NCI-H2107 (cell line): ENCODE results near the gene MKNK2.
"Not testable (repeated sequence)": the region's sequence is repeated elsewhere in the genome, so short reads cannot be mapped to it uniquely, and the experiment has no call there.

ENCODE experiments used
- DNase-seq: peaks from one replicate; lab custom pipeline; 2025; lab: John Stamatoyannopoulos, UW

The MKNK2 gene

DNA sequence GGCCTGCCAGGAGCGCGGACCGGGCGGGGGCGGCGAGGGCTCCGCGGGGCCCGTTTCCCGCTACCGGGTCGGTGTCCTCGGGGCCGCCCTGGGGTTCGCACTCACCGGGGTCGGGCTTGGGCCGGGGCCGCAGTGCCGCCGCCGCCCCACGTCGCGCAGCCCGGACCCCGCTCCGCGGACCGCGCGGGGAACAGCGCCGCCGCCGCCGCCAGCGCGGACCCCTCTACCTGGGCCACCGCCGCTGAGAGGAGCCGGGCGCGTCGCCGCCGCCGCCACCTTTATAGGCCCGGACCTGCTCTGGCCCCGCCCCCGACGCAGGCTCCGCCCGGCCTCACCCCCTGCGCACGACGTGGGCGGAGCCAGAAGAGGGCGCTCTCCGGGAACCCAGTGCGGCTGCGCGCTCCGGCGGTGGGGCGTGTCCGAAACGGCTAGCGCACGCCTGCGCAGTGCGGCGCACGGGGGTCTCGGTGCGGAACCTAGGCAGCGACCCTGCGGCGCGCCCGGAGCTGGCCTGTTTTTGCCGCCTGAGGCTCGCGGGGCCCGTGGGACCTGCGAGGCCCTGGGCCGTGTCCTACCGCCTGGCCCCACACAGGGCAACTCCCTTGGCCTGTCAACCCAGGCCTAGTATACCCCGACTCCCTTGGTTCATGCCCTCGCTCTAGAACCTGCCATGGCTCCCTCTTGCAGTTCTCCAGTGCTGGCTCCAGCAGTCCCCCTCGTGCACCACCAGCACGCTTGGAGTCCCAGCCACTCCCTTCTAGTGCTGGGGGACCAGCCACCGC lies at the start of gene MKNK2:
TSS of gene MKNK2 (minus strand) at position 254 of the 782 bp plus-strand sequence. CDS start 393 bp downstream, outside the sequence.
- peak; percentile 87 for DNase-seq

DNA sequence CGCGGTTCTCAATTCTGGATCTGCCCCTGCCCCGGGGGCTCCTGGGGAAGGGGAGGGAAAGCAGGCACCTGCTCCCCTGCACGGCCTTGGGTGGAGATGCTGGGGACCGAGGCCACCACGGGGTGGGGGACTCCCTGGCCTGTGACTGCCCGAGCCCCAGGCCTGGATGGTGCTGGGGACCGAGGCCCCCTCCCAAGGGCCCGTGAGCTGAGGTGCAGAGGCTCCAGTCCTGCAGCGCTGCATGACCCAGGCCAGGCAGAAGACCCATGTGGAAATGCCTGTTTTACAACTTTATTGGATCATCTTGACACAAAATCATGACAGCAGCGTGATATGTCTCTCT lies 49.6 kb upstream of the MKNK2 start:
- no peak for DNase-seq

DNA sequence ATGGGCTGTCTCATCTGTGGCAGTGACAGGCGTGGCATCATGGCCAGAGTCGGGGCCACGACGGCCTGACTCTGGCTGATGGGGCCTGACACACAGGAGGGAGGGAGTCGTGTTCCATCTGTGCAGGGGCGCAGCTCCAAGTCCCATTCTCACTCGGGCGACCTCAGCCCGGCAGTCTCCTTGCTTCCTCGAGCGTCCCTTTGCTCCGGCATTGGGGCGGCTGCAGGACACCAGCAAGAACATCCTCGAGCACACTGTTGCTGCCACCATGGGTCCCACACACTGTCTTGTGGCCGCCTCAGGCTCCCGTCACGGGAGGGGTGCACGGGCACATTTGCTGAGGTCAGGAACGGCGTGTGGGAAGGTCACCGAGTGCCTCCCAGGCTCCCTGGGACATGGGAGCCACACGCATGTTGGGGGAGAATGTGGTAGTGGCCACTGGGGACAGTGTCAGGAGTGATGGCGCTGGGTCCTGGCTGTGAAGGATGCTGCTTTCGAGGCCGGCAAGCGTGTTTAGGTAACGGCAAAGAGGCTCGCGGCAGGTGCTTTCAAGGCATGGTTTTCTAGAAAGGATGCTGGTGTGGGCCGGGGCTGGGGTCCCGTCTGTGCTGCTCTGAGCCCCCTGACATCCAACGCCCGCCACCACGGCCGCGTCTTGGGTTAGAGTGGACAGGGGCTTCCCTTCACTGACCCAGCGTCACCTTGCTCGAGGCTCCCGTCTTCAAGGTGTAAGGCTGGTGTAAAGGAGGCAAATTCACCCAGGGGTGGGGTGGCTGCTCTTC lies 49.1 kb upstream of the MKNK2 start:
- no peak for DNase-seq

DNA sequence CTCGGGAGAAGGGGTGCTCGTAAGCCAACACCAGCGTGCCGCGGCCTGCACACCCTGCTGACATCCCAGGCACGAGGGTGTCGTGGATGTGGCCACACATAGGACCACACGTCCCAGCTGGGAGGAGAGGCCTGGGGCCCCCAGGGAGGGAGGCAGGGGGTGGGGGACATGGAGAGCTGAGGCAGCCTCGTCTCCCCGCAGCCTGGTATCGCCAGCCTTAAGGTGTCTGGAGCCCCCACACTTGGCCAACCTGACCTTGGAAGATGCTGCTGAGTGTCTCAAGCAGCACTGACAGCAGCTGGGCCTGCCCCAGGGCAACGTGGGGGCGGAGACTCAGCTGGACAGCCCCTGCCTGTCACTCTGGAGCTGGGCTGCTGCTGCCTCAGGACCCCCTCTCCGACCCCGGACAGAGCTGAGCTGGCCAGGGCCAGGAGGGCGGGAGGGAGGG lies 48.0 kb upstream of the MKNK2 start:
- no peak for DNase-seq

DNA sequence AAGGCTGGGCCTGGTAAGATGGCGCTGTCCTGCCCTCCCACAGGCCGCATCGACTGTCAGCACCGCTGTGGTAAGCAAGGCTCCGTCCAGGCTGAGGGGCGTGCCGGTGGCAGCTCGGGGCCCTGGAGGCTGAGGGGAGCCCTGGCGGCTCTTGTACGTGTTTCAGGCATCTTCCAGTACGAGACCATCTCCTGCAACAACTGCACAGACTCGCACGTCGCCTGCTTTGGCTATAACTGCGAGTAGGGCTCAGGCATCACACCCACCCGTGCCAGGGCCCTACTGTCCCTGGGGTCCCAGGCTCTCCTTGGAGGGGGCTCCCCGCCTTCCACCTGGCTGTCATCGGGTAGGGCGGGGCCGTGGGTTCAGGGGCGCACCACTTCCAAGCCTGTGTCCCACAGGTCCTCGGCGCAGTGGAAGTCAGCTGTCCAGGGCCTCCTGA lies 46.9 kb upstream of the MKNK2 start:
- DNase-seq = no peak

DNA sequence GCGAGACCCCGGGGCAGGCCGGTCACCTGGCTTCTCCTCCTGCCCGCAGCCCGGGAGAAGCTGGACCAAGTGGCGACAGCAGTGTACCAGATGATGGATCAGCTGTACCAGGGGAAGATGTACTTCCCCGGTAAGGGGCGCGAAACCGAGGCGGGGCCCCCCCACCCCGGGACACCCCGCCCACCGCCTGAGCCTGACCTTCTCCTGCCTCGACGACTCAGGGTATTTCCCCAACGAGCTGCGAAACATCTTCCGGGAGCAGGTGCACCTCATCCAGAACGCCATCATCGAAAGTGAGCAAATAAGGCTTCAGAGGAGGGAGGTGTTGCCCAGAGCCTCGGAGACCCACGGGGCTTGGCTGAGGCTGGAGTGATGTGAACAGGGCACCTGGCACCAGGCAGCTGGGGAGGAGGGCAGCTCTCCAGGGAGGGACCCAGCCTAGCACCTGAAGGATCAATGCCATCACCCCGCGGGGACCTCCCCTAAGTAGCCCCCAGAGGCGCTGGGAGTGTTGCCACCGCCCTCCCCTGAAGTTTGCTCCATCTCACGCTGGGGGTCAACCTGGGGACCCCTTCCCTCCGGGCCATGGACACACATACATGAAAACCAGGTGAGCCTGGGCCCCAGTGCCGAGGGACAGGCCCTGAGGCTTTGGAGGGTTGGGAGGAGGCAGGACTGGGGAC lies 46.3 kb upstream of the MKNK2 start:
- no peak for DNase-seq

DNA sequence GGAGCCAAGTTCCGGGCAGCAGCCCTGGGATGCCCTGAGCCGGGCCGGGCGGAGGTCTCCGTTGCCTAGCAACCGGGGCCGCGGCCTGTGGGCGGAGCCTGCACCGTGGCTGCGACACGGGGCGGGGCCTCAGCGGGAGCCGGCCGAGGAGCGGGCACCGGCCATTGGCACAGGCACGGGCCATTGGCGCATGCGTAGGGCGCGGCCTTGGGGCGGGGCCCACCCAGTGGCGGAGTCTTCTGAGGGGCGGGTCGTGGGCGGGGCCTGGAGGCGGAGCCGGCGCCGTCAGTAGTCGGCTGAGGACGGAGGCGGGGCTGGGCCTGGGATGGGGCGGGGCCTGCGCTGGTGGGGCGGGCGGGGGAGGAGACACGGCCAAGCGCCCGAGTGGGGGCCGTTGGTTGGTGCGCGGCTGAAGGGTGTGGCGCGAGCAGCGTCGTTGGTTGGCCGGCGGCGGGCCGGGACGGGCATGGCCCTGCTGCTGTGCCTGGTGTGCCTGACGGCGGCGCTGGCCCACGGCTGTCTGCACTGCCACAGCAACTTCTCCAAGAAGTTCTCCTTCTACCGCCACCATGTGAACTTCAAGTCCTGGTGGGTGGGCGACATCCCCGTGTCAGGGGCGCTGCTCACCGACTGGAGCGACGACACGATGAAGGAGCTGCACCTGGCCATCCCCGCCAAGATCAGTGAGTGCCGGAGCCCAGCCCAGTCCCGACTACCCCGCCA lies 45.6 kb upstream of the MKNK2 start, which contains the start of gene IZUMO4:
TSS of gene IZUMO4 (plus strand) at position 436 of the 723 bp plus-strand sequence. CDS start at position 467, 31 bp downstream.
- DNase-seq = peak; percentile 98

DNA sequence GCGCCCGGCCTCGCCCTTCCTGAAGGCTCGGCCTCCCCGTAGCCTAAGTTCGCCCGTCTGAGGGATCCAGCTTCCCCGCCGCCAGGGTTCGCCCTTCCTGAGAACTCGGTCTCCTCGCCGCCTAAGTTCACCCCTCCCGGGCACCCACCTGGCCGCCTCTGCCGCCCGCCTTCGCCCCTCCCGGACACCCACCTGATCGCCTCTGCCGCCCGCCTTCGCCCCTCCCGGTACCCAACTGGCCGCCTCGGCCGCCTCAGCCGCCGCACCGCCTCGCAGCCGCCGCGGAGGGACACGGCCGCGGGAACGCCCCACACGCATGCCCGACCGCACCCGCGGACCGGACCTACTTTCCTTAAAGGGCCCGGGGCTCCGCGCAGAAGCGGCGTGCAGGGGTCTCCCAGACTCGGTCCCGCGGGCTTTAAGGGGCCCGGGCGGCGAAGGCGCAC lies 45.0 kb upstream of the MKNK2 start, which contains the start of gene MOB3A:
TSS of gene MOB3A (minus strand) at position 293 of the 446 bp plus-strand sequence. CDS start 17,766 bp downstream, outside the sequence.
- peak; percentile 80 for DNase-seq

DNA sequence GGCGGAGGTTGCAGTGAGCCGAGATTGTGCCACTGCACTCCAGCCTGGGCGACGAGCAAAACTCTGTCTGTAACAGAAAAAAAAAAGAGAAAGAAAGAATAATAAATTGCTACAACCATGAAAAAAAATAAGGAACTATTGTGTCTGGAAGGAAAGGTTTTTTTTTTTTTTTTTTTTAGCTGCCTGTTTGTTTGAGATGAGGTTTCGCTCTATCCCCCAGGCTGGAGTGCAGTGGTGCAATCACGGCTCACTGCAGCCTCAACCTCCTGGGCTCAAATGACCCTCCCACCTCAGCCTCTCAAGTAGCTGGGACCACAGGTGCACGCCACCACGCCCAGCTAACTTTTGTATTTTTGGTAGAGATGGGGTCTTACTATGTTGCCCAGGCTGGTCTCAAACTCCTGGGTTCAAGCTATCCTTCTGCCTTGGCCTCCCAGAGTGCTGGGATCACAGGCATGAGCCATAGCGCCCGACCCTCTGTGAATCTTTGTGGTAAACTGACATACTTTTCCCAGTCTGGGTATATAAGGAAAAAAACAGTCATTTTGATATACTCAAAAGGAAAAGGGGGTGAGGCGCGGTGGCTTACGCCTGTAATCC lies 41.0 kb upstream of the MKNK2 start:
- not testable (repeated sequence) for DNase-seq

DNA sequence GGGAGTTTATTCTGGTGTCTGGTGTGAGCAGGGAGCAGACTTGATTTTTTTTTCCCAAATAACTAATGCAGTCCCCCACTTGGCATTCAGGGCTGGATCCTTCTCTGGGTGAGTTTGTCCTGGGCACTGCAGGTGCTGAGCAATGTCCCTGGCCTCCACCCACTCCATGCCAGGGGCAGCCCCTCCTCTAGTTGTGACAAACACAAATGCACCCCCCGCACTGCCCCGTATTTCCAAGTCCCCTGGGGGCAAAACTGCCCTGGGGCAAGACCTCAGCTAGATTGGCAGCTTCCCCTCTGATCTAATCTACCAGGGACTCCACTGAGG lies 38.6 kb upstream of the MKNK2 start:
- DNase-seq = no peak

DNA sequence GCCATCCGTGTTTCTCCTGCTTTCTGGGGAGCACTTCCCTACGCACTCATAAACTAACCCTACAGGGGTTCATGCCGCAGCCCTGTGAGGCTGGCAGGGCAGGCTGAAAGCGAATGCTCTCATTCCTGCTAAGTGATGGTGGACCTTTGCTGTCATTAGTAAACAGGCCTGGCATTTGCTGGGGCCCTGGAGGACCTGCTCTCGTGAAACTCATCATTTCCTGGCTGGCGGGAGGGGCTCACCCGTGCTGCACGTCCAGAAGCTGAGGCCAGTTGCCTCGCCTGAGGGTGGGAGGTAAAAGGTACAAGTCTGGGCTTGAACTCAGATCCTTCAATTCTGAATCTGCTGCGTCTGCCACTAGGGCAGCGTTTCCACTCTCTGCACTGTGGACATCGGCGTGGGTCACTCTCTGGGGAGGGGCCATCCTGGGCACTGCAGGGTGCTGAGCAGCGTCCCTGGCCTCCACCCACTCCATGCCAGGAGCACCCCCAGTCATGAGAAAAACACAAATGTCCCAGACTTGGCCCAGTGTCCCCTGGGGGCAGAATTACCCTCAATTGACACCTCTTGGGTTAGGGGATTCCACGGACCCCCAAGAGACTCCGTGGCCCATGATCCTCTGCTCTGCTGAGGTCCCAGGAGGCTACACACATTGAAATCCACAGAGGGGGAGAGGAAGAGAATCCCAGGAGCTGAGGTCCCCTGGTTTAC lies 38.1 kb upstream of the MKNK2 start:
- DNase-seq = no peak

DNA sequence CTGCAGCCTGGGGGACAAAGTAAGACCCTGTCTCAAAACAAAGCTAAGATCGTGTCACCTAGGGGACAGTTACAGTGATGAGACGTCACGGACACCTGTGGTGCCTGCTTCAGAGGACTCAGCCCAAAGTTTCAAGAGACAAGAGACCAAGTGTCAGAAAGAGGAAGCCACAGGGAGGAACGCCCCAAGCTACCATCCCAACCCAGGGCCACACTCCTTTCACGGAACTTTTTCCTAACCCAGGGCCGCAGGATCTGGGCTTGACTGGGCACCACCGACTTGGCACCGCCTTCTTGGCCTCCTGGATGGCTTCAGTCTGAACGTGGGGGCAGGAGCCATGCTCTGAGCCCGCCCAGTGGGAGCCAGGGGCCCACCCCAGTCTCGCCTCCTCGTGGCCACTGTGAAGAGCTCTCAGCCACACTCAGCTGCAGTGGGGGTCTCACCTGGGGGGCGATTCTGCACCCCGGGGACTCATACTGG lies 36.6 kb upstream of the MKNK2 start:
- DNase-seq = no peak

DNA sequence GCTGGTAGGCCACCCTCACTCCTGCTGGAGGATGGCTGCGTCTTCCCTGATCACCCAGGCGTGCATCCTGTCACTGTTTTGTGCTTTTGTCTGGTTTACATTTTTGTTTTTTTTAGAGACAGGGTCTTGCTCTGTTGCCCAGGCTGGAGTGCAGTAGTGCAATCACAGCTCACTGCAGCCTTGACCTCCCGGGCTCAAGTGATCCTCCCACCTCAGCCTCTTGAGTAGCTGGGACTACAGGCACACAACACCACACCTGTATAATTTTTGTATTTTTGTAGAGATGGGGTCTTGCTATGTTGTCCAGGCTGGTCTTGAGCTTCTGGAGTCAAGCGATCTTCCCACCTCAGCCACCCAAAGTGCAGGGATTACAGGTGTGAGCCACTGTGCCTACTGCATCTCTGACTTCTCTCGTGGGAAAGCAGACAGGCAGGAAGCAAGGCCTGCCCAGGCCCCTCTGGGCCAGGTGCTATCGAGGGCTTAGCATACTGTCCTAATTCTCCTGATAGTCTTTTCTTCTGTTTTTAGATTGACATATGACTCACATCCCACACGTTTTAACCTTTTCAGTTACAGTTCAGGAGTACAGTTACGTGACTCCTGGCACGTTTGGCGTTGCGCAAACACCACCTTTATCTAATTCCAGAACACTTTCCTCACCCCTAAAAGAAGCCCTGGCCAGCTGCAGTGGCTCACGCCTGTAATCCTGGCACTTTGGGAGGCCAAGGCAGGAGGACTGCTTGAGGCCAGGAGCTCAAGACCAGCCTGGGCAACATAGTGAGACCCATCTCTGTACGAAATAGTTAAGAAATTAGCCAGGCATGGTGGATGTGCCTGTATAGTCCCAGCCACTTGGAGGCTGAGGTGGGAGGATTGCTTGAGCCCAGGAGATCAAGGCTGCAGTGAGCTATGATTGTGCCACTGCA lies 35.9 kb upstream of the MKNK2 start:
- DNase-seq = not testable (repeated sequence)

DNA sequence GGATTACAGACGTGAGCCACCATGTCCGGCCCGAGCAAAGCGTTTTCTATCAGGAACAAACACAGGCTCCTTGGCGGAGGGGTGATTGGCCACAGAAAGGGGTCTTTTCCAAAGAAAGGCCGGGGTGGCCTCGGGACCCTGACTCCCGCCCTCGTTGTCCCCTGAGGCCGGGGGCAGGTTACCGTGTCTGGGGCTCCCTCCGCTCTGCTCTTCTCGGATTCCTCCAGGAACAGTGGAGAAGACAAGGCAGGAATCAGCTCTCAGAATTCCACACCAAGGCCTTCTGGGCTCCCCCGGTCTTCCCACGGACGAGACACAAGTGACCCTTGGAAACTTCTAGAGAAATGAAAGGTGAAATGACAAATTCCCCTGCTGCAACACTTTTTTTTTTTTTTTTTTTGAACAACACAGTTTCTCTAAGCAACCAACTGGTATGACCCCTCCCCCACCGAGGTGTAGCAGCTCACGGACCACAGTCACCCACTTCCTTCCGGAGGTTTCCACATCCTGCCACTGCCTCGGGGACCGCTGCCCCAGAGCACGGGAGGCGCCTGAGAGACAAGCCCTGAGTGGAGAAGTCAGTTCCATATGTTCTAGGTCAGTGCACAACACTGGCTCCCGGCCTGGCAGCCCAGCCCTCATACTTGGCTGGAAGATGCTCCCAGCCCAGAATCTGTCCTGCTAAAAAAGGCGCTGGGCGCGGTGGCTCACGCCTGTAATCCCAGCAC lies 34.1 kb upstream of the MKNK2 start:
- no peak for DNase-seq

DNA sequence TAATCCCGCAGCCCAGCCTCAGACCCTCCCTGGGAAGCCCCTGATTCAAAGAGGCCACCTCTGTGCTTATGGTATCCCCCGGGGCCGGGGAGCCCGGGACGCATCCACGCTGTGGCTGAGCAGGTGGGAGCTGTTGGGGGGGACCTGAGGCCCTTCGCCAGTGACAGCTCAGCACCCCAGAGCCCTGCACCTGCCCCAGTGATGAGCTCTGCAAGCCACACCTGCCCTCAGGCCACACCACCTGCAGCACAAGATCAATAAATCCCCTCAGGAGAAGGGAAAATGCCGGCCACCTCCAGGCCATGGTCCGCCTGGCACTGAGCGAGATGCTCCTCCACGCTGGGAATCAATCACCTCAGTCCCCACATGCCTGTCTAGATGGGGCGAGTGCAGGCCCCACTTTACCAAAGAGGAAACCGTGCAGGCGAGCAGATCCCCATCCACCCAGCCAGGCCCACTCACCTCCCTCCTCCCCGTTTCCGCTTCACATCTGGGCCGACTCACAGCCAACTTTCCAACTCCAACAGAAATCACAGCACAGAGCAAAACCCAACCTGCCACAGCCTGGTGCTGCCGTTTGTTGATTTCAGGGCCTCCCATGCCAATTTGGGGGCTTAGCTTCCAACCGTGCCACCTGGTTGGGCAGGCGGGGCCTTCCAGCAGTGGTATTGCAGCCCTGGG lies 32.3 kb upstream of the MKNK2 start:
- no peak for DNase-seq

DNA sequence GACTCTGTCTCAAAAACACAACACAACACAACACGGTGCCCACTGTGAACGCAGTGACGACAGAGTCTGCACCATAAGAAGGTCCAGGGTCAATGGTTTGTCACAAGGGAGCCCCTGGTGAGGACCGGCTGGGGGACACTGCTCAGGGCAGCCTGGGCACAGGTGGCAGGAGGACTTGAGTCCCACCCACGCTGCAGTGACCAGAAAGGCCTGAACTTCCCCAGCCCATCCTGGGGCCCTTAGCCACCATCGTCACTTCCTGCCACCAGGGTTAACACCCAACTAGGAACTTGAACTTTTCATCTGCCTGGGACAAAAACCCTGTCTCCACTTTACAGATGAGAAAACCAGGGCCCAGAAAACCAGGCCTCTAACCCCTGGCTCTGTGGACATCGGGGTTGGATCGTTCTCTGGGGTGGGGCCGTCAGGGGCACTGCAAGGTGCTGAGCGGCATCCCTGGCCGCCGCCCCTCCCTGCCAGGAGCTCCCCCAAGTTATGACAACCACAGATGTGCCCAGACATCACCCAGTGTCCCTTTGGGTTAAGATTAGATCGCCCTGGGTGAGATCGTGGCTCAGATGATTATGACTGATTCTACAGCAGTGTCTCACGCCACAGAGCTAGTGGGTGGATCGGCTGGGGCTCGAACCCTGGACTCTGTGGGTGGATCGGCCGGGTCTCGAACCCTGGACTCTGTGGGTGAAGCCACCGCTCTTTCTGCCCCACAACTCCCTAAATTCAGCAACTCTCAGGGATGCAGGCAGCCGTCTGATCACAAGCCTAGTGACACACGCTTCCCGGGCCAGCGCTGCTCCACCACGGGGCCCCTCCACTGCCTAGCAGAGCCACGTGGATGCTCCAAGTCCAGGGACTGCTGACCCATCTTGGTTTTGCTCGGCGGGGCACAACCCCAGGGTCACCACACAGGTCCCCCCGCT lies 31.1 kb upstream of the MKNK2 start:
- DNase-seq = no peak
